C4-2B (cell line): ENCODE data around the gene GPR151.

Source experiments
- H3K27ac ChIP-seq: fragments of 450-650 bp; 2 replicates; pipeline ENCODE4 v1.5.1; 2017
- ZFX ChIP-seq: fragments of 450-650 bp; IDR thresholded peaks from 2 replicates; pipeline ENCODE4 v1.6.1; 2017
- TF ChIP-seq, protein P1 (sequence below): fragments of 450-650 bp; conservative IDR thresholded peaks from 2 replicates; pipeline ENCODE4 v1.5.1; 2017; ENCODE audit warnings: mild to moderate bottlenecking

Gene GPR151

GRCh38 chr5:146474065-146474464 lies 41.9 kb downstream of the GPR151 start:
- TF ChIP-seq, protein P1, sequence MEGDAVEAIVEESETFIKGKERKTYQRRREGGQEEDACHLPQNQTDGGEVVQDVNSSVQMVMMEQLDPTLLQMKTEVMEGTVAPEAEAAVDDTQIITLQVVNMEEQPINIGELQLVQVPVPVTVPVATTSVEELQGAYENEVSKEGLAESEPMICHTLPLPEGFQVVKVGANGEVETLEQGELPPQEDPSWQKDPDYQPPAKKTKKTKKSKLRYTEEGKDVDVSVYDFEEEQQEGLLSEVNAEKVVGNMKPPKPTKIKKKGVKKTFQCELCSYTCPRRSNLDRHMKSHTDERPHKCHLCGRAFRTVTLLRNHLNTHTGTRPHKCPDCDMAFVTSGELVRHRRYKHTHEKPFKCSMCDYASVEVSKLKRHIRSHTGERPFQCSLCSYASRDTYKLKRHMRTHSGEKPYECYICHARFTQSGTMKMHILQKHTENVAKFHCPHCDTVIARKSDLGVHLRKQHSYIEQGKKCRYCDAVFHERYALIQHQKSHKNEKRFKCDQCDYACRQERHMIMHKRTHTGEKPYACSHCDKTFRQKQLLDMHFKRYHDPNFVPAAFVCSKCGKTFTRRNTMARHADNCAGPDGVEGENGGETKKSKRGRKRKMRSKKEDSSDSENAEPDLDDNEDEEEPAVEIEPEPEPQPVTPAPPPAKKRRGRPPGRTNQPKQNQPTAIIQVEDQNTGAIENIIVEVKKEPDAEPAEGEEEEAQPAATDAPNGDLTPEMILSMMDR, result no peak
- TF ChIP-seq ZFX, result no peak
- H3K27ac ChIP-seq, result no peak overlapping the region

- TF ChIP-seq, protein P1, result no peak
- no peak for TF ChIP-seq ZFX
- no peak overlapping the region for H3K27ac ChIP-seq
Observed at GRCh38 chr5:146467760-146468159, 48.2 kb downstream of the GPR151 start.

- H3K27ac ChIP-seq, result no peak overlapping the region
- TF ChIP-seq, protein P1, result peak; percentile 69
- TF ChIP-seq ZFX, result no peak
Observed at GRCh38 chr5:146466521-146467349, 49.3 kb downstream of the GPR151 start.

GRCh38 chr5:146463446-146463845 lies 52.5 kb downstream of the GPR151 start:
- H3K27ac ChIP-seq, result no peak overlapping the region
- TF ChIP-seq, protein P1, result no peak
- TF ChIP-seq ZFX, result no peak
